ENCODE measurements around the gene MPG.

GRCh38 chr16:37511-37910, 40.5 kb upstream of the MPG start:
- TF ChIP-seq CTCF (IDR thresholded peaks at IDR 0.05) (no peak), POLR2A (IDR thresholded peaks at IDR 0.05) (no peak)

Measured in lower leg skin (tissue), 3 donors.